HG03175 (cell line): ENCODE data around the gene GAS7.

Experiments
- ATAC-seq: cut with Tn5 transposase; IDR thresholded peaks from one replicate; pipeline ENCODE4 v1.9.1; 2021; ENCODE audit warnings: mild to moderate bottlenecking, moderate library complexity; ENCODE audit not compliant: unreplicated experiment

Gene GAS7

GRCh38 chr17:9900044-9900594, 298.3 kb downstream of the GAS7 start:
- no peak for ATAC-seq

GRCh38 chr17:9899280-9900043, 298.9 kb downstream of the GAS7 start:
- ATAC-seq, result no peak

GRCh38 chr17:9898812-9899211, 299.6 kb downstream of the GAS7 start:
- no peak for ATAC-seq

- no peak for ATAC-seq
These were observed 300.9 kb downstream of the GAS7 start for GRCh38 chr17:9897372-9897968.

- no peak for ATAC-seq
These were observed 302.5 kb downstream of the GAS7 start for GRCh38 chr17:9895923-9896322.

- ATAC-seq, result no peak
These were observed 304.2 kb downstream of the GAS7 start for GRCh38 chr17:9894231-9894630.

- no peak for ATAC-seq
These were observed 304.9 kb downstream of the GAS7 start for GRCh38 chr17:9893411-9894012.

GRCh38 chr17:9890124-9890523, 308.3 kb downstream of the GAS7 start:
- ATAC-seq, result no peak

GRCh38 chr17:9887508-9887907, 310.9 kb downstream of the GAS7 start:
- no peak for ATAC-seq

- no peak for ATAC-seq
These were observed 312.1 kb downstream of the GAS7 start for GRCh38 chr17:9886141-9886930.

GRCh38 chr17:9883451-9883850, 315.0 kb downstream of the GAS7 start:
- no peak for ATAC-seq

- no peak for ATAC-seq
These were observed 317.8 kb downstream of the GAS7 start for GRCh38 chr17:9880582-9880999.

GRCh38 chr17:9878786-9879525, 319.4 kb downstream of the GAS7 start:
- no peak for ATAC-seq

GRCh38 chr17:9878356-9878755, 320.1 kb downstream of the GAS7 start:
- no peak for ATAC-seq

- no peak for ATAC-seq
These were observed 323.0 kb downstream of the GAS7 start for GRCh38 chr17:9875441-9875840.

GRCh38 chr17:9874722-9875121, 323.7 kb downstream of the GAS7 start:
- no peak for ATAC-seq

- no peak for ATAC-seq
These were observed 325.6 kb downstream of the GAS7 start for GRCh38 chr17:9872852-9873251.

- no peak for ATAC-seq
These were observed 329.9 kb downstream of the GAS7 start for GRCh38 chr17:9868552-9868951.

GRCh38 chr17:9865586-9865985, 332.8 kb downstream of the GAS7 start:
- no peak for ATAC-seq

- ATAC-seq, result no peak
These were observed 335.5 kb downstream of the GAS7 start for GRCh38 chr17:9862949-9863348.
